C1 segment of cervical spinal cord (tissue), 14 donors: ENCODE data around the gene STK32A.
"Not testable (repeated sequence)": the region's sequence is repeated elsewhere in the genome, so short reads cannot be mapped to it uniquely, and the experiment has no call there.

Experiments used
- DNase-seq, 14 donors: peaks; one replicate each; lab custom pipeline; 2025; lab: John Stamatoyannopoulos, UW

Gene STK32A

DNA sequence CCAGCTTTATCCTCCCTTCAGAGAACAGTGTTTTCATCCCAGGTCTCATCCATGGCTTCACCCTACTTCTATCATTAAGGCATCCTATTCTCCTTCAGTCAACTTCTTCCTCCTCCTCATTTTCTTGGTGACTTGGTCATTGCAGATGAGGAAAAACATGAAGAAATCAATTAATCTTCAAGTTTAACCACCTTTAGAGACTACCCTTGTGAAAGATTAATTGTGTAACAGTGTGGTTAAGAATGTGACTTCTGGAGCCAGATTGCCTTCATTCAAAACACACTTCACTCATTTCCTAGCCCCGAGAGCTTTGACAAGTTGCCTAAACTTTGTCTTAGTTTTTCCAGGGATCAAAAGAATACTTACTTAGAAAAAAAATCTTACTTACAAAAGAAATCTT is 110.0 kb downstream of the STK32A start:
- DNase-seq = no peak

DNA sequence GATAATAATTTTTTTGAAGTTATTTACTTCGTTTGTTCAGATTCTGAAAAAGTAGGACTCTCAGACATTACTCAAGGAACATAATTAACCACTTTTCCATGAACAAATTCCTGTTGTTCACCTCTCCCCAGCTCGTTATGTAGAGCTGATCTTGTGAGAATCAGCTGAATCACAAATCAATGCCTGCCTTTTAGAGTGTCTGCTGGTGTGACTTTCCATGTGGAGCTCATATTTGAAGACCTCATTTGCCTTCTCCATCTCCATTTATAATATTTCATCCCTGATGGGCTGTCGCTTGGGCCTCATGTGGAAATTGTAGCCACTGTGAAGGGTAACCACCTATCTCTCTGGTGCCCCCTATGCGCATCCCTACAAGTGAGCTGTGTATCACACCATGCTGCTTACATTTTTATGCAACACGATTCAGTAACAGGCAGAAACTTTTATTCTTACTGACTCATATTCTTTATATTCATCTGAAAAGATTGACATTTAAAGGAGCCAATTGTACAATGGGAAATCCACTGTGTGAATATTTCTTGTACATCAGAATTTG is 111.3 kb downstream of the STK32A start:
- no peak for DNase-seq

DNA sequence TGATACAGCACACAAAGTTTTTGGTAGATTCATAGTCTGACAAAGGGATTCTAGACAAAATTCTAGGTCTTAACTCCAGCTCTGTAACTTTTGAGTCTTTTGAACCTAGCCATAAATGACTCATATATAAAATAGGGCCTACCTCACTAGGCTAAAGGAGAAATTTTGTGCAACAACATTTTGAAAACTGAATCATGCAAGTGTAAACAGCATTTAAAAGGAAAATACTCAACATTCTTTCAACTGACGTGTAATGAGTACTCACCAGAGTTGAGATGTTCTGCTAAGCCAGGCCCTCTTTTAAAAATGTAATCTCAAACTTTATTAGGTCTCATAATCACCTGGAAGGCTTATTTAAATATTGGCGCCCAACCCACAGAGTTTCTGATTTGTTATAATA is 113.2 kb downstream of the STK32A start:
- no peak for DNase-seq

DNA sequence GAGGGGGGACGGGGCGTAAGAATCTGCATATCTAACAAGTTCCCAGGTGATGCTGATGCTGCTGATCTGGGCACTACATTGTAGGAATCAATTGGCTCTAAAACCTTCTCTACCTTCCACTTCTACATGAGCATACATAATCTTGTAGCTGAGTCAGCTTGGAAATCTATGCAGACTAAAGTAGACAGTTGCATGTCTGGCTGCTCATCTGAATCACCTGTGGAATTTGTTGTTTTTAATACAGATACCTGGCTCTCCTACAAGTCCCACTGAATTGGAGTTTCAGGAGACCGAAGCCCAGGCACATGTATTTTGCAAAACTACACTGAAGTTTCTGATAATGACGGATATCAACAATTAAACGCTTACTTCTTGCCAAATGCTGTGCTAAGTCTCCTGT is 113.6 kb downstream of the STK32A start:
- DNase-seq = no peak

DNA sequence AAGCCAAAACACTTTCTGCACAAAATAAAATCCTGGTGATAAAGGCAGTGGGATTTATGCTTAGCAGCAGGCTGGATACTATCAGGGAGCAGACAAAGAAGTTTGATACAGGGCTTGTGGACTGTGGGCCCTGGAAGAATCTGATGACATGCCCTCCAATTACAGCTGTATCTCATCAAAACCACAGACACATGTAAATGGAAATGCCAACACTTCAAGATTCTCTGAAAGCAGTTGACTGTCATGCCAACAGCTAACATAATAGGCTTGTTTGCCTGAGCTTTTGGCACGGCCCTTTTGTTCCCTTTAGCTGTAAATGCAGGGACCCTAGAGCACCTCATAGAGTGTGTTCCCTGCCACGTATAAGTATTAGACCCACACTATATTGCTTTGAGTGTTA is 114.4 kb downstream of the STK32A start:
- DNase-seq = no peak

DNA sequence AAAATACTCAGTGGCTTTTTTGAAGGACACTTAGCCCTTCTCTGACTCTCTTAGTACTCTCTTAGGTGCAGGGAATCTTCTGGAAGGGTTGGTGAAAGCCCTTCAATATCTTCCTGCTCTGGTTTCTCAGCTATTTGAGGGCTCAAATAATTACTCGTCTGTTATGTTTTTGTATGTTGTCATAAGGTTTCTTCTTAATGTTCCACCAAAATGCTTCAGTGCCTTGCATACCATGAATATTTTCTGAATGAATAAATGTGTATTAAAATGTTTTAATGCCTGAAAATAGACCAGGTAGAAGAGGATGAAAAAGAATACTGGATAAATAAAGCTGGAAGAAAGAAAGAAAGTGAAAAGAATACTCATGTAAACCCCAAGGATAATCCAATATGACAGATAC is 124.3 kb downstream of the STK32A start:
- DNase-seq = no peak

DNA sequence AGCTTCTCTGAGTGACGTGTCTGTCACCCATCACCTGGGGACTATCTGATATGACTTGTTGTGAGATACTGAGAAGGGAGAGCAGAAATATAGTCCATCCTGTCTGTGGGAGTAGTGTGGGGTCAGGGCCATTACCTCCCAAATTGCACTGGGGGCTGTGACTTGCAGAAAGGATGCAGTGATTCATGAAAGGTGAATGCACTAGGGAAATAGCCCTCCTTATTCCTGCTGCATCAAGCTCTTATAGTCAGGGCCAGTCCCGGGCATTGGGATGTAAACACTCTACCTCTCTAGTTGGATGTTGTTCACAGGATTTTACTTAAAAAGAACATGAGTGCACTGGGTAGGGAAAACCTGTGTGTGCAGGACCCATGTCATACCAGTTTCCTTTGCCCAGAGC is 124.8 kb downstream of the STK32A start:
- no peak for DNase-seq

DNA sequence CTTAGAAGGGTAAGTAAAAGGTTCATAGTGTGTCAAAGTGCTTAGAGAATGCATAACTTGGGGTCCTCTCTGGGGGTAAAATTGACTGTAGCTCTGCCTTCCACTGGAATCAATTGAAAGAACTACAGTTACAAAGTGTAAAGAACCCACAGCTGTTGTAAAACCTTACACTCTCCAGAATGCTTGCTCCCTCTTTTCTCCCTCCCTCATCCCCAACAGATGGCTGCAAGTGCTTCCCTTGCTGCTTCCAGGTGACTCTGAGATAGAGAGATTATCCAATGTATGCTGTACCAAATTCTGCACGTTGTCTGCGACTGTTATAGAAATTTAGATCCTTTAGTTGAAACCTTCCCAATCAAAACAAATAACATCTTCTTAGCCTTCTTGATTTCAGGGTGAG is 126.0 kb downstream of the STK32A start:
- no peak for DNase-seq

DNA sequence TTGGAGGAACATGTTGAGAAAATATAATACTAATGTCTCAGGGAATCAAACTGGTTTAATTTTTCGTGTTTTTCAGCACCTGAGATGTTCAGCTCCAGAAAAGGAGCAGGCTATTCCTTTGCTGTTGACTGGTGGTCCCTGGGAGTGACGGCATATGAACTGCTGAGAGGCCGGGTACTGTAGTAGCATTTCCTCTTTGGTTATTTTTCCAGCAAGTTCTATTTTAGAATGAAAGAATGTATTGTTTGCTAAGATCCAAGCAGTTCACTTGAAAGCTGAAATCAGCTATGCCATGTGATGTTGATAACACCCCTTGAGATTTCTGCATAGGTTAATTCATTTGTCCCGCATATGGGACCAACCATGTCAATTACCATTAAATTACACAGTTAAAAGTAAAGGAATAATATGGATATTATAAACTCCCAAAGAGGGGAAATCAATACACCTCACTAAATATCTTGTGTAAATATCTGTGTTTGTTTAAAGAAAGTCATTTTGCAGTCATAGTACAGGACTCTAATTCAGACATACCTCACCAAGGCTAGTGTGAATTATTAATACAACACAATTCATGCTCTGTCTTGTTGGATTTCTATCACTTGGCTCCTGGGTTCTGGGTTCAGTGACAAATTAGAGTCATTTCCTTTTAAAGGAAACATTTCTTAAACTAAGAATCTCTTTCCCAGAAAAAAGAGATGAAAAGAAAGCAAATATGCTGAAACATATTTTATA is 126.8 kb downstream of the STK32A start:
- DNase-seq = no peak

DNA sequence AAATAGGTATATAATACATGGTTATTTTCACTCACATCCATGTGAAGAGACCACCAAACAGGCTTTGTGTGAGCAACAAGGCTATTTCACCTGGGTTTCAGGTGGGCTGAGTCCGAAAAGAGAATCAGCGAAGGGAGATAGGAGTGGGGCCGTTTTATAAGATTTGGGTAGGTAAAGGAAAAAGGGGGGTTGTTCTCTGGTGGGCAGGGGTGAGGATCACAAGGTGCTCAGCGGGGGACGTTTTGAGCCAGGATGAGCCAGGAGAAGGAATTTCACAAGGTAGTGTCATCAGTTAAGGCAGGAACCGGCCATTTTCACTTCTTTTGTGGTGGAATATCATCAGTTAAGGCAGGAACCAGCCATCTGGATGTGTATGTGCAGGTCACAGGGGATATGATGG is 132.6 kb downstream of the STK32A start:
- not testable (repeated sequence) for DNase-seq

DNA sequence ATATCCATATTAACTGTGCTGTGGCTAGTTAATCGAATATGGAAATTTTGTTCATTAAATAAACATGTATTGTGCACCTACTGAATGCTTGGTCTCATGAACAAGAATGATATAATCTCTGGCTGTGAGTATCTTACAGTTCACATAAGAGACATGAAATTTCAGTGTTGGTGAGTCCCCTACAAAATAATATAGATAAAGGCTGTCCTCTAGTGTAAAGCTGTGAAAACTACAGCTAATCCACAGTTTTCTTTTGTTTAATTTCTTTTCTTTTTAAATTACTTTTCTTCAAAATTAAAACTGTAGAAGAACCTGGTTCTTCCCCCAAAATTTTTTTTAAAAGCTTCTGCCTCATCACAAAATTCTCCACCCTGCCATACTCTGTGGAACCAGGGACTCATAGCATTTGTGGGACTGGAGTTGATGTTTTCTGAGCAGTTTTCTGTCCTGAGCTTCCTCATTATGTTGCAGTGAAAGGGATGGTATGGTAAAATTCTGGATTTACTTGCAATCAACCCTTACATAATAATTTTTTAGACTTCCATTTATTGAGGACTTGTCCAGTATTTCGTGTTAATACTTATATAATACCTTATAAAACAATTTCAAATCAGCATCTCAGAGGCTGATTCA is 135.0 kb downstream of the STK32A start:
- no peak for DNase-seq

DNA sequence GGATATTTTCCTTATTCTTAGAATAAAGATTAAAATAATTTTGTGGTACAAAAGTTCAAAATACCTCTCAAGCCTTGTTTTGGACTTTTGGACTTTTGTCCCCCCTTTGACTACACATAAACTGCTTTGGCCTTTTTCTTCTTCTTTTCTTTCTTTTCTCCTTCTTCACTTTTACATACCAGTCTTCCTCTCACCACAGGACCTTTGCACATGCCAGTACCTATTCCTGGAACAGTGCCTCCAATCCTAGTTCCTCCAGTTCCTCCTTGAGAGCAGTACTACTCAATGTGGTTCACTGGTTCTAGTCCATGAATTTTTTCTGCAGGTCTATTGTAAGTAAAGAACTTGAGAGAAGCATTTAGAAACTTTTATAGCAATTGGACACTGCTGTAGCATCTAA is 136.5 kb downstream of the STK32A start:
- no peak for DNase-seq

DNA sequence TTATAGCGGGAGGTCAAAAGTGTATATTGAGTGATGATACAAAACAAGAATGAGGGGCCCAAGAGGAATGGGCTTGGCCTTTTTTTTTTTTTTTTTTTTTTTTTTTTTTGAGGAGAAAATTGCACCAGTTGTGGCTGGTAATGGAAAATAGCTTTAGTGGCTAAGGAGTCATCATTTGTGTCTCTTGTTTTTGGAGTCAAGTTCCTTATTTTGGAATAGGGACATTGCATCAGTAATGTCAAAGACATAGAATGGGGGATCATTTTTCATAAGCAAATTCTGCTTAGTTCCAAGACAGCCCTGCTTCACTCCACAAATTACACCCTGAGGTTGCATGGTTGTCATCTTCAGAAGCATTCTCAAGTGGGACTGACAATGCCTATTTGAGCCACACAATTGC is 137.4 kb downstream of the STK32A start:
- no peak for DNase-seq

DNA sequence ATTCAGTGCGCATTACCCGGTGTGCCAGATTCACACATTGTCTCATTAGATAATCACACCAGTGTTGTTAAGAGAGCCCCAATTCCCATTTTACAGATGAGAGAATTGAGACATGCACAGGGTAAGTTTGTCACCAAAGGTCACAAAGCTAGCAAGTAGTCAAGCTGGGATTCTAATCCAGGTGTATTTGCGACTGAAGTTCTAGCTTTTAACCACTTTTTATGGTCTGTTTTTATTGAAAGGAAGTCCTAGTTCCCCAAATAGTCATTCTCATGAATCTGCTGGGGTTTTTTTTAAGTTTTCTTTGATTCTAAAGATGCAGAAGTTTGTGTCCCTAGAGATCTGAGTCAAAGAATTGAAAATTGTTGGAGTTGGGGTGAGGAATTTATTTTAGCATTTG is 138.5 kb downstream of the STK32A start:
- no peak for DNase-seq

DNA sequence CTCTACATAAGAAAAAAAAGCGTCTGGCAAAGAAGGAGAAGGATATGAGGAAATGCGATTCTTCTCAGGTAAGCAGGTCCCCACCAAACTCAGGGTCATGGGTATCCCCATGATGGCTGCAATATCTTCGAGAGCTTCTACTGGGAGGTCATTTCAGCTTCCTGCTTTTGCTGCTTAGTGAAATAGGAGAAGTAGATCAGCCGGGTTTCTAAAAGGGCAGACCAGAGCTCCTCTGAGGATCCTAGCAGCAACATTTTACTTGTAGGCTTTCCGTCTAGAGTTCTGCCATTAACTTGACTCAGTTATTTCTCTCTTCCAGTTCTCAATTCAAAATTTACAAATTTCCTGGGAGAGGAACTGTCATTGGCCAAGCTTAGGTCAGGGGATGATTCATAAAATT is 140.3 kb downstream of the STK32A start:
- DNase-seq = no peak

DNA sequence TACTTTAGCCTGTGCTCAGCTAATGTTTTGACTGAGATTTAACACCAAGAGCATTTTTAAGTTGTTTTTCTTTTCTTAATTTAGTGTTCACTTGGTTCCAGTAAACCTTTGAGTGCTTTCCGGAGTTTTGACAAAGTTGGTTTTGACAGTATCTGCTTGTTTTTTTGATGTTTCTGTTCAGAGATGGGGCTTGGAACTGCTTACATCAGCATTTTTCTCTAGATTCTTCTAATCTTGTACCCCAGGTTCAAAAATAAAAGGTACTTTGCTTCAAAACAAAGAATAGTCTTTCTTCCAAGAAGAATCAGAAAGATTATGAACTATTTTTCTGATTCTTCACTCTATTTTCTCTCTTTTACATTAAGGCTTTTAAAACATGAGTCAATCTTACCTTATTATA is 142.9 kb downstream of the STK32A start:
- DNase-seq = no peak

DNA sequence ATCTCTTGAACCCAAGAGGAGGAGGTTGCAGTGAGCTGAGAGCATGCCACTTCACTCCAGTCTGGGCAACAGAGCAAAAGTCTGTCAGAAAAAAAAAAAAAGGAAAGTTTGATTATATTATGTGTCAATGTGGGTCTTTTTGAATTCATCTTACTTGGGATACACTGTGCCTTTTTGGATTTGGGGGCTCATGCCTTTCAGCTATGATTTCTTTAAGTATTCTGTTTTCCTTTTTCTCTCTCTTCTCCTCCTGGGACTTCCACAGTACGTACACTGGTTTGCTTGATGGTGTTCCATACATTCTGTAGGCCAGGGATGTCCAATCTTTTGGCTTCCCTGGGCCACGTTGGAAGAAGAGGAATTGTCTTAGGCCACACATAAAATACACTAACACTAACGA is 146.7 kb downstream of the STK32A start:
- no peak for DNase-seq

DNA sequence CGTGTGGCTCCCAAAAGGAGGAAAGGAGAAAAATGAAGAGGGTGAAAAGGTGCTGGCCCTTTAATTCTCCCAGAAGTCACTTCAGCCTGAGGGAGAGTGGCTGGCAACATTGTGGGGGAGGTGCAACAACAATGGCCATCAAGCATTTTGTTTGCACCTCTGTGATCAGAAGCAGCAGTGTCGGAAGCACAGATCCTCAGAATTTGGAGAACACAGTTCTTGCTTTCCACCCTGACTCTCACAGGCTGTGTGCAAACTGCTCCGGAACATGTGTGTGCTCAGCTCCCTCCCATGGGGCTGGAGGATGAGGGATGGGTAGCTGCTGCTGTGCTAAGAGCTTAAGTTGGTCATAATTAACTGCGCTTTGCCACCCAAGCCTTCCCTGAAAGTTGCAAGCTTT is 147.9 kb downstream of the STK32A start:
- DNase-seq = peak in 1 of 14 donors; percentile 72

DNA sequence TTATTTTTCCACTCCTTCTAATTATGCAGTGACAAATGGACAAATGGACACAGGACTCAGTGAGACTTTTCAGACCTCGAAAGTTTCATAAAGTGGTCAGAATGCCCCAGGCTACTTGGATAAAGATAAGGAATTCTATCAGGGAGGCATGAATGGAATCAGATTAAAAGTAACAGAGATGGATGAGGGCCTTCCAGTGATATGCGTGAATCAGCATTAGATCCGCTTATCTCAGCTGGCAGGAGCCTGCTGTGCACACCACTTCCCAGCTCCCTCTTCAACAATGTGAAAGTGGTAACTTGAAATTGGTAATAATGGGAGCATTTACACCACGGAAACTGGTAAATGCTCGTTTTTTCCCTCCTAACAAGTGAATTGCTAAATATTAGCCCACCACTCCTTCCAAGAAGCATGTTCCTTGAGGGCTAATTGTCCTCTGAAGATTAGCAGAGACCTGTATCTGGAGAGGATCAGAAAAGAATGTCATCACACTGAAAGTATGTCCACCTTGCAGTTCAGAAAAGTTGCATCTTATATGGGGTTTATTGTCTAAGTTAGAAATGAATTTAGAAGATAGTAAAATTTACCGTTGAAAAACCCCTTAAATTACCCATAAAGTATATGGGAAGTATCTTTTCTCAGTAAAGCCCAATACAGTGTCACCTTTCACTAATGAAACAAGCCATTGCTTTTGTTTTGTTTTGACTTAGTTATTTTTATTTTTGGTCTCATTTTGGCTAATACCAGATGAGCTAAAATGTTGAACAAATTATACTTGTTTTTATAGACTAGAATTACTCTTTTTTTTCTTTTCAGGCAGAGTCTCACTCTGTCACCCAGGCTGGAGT is 149.7 kb downstream of the STK32A start:
- DNase-seq = no peak

DNA sequence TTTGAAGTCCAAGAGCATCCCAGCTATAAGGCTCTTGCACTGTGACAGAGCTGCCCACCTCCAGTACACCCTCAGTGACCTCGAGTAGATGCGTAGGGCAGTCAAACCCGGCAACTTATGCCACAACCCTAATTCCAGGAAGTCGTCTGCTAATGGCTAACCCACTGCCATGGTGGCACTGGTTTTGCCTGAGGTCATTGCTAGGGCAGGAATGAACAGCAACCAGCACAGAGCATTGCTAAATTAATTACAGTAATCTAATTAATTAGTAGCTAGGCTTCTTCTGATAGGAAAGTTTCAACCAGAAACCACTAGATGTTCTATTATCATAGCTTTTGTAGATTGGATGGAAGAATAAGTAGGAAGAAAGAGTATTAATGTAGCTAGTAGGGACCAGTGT is 152.3 kb downstream of the STK32A start:
- no peak for DNase-seq

DNA sequence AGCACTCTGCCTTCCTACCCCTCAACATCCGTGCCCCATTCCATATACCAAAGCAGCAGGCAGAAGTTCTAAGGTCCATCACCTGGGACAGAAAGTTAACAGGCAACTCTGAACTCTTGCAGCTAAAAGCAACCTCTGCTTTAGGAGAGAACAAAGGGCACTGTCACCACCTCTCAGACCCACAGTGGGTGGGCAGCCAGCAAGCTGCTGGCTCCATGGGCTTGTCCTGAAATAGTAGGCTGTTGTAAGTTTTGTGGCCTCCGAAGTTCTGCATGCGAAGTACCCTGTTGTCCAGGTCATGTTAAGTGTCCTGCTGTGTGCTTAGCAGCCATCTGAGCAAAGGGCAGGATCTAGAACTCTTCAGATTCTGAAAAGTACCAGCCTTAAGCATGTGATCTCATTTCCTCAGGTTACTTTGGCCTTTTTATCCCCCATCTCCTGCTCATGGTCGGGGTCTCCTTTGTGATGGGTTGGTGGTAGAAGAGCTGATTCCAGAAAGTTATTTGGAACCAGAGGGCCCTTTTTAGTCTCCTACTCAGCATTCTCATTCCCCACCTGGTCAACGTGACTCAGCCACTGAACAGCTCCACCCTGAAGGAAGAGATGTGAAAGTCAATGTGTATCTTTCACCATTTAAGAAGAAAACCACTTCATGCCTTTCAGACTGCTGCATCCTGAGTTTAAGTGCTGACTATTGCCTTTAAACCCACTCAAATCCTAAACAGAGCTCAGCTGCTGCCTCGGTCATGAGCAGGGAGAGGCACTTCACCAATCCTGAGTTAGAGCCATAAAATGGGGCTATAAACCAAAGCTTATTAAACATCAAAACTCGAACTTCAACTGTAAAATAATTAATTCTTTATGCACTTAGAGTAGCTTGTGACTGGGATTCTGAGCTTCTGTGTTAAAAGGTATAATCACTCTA is 153.6 kb downstream of the STK32A start:
- DNase-seq = no peak
